Peyer's patch (tissue), 4 donors: ENCODE data around the gene TRAPPC10.

ENCODE experiments used
- POLR2A ChIP-seq, 2 donors: fragments of 450-650 bp; IDR thresholded peaks; one replicate each; pipeline ENCODE4 v1.5.1; 2017; ENCODE audit warnings: antibody characterized with exemption in 2 of 2, mild to moderate bottlenecking in 2 of 2, moderate library complexity in 2 of 2
- TF ChIP-seq, protein P1 (sequence below), 6 experiments: fragments of 450-650 bp in 4 of 6; fragments of 200-600 bp in 2 of 6; sonication (generic) in 1 of 6; IDR thresholded peaks; one replicate each; pipeline ENCODE4 v1.5.1; 2017 to 2019; ENCODE audit warnings: antibody characterized with exemption in 6 of 6, mild to moderate bottlenecking in 3 of 6, moderate library complexity in 1 of 6

DNA sequence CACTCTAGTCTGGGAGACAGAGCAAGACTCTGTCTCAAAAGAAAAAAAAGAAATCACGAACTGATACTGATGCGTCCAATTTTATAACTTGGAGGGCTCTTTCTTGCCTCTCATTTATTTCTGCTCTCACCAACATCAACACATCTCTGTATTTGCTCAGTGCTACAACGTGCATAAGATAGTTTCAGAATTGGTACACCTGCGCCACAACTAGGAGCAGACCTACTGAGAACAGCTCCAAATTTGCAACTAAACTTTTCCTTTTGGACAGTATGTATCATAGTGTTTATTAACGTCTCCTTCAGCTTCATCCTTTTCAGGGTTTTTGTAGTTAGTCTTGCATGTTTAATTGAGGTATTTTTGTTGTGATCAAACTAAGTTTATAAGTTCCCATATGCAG, 27.7 kb downstream of the TRAPPC10 start:
- TF ChIP-seq, protein P1, sequence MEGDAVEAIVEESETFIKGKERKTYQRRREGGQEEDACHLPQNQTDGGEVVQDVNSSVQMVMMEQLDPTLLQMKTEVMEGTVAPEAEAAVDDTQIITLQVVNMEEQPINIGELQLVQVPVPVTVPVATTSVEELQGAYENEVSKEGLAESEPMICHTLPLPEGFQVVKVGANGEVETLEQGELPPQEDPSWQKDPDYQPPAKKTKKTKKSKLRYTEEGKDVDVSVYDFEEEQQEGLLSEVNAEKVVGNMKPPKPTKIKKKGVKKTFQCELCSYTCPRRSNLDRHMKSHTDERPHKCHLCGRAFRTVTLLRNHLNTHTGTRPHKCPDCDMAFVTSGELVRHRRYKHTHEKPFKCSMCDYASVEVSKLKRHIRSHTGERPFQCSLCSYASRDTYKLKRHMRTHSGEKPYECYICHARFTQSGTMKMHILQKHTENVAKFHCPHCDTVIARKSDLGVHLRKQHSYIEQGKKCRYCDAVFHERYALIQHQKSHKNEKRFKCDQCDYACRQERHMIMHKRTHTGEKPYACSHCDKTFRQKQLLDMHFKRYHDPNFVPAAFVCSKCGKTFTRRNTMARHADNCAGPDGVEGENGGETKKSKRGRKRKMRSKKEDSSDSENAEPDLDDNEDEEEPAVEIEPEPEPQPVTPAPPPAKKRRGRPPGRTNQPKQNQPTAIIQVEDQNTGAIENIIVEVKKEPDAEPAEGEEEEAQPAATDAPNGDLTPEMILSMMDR (IDR thresholded peaks at IDR 0.05): no peak
- TF ChIP-seq POLR2A (IDR thresholded peaks at IDR 0.05): no peak
